Ovary (tissue), 3 donors: ENCODE results near the gene HINT2.

Source experiments
- CTCF ChIP-seq, 3 donors: fragments of 450-650 bp in 2 of 3; fragments of 200-600 bp in 1 of 3; IDR thresholded peaks; one replicate each; pipeline versions ENCODE4 v1.5.1 to v1.8.0; 2016 to 2022; ENCODE audit warnings: antibody characterized with exemption in 3 of 3, mild to moderate bottlenecking in 1 of 3
- EP300 ChIP-seq: sonication (generic); formaldehyde crosslinking; IDR thresholded peaks from one replicate; pipeline ENCODE4 v1.6.1; 2017; ENCODE audit warnings: antibody characterized with exemption
- POLR2A ChIP-seq: fragments of 450-650 bp; IDR thresholded peaks from one replicate; pipeline ENCODE4 v1.6.1; 2017; ENCODE audit warnings: antibody characterized with exemption, mild to moderate bottlenecking, moderate library complexity
- donor health status: DM: no; HTN: no; CAD: no.

DNA sequence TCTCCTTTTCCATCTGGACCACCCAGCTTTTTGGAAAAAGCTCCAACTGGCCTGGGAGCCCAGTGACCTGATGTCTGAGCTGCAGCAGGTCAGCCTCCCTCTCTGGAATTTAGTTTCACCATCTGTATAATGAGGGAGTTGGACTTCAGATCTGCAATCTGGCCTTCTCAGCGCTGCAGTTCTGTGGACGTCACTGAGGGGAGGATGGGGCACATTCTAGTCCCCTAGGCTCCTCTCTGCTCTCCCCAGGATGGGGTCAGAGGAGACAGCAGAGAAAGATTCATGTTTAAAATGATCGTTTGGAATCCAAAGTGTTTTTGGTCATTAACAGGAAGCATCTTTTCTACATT is 45.1 kb upstream of the HINT2 start:
- no peak for TF ChIP-seq CTCF (IDR thresholded peaks at IDR 0.05)
- TF ChIP-seq EP300, result no peak
- no peak for TF ChIP-seq POLR2A
